ENCODE measurements around the gene IL34. TPM values are rescaled to one million over a fixed set of nuclear protein-coding genes. Genes with fewer than 3 reads are reported as not detected.

Gene IL34
- polyA plus RNA-seq, 1 of the 3 experiments (the other 2 are of a cell fraction): 0.18 TPM

GRCh38 chr16:70674221-70675014, 28.1 kb downstream of the IL34 start:
- Histone ChIP-seq H2AFZ (ENCODE audit: low read depth) (no peak overlapping the region), H3K9me3 (no peaks in the 10 kb centered on the region), H3K27ac (ENCODE audit: low read depth in 2 of 2, low read length in 1 of 2) (no peak overlapping the region), H3K9me2 (no peaks in the 10 kb centered on the region), H3K36me3 (replicated peaks in 1 of 2; ENCODE audit: control insufficient read depth in 1 of 2, insufficient read depth in 2 of 2, low read length in 1 of 2) (peaks cover 61 to 69% of the 10 kb centered on the region in 2 experiments), H3K9ac (no peak overlapping the region), H3K4me2 (no peak overlapping the region), H3K79me2 (ENCODE audit: insufficient read depth) (peaks cover 14% of the 10 kb centered on the region; the same call in 1 of the 2 replicates), H3K4me3 (ENCODE audit: low read depth in 2 of 2, low read length in 1 of 2) (no peak overlapping the region), H3F3A (replicated peaks; ENCODE audit: insufficient read depth) (peaks cover 4% of the 10 kb centered on the region), H4K20me1 (ENCODE audit: insufficient read depth) (peaks cover 3% of the 10 kb centered on the region; the same call in 1 of the 2 replicates), H3K4me1 (ENCODE audit: control insufficient read depth in 1 of 2, insufficient read depth in 2 of 2, low read depth in 1 of 2, low read length in 1 of 2) (no peaks in the 10 kb centered on the region), H3K27me3 (ENCODE audit: insufficient read depth) (no peaks in the 10 kb centered on the region)
- no peak for DNase-seq
- TF ChIP-seq NRF1 (IDR thresholded peaks at IDR 0.05; ENCODE audit: low read depth, low read length) (no peak), TAF1 (IDR thresholded peaks at IDR 0.05; ENCODE audit: borderline replicate concordance, low read depth, low read length) (no peak), CTCF (IDR thresholded peaks at IDR 0.05) (no peak), REST (IDR thresholded peaks at IDR 0.05; ENCODE audit: low read depth, low read length) (no peak), GABPA (IDR thresholded peaks at IDR 0.05; ENCODE audit: low read depth) (no peak), MAX (IDR thresholded peaks at IDR 0.05; ENCODE audit: low read depth) (no peak), POLR2AphosphoS5 (IDR thresholded peaks at IDR 0.05; ENCODE audit: low read depth, low read length) (no peak), EZH2phosphoT487 (IDR thresholded peaks at IDR 0.05; ENCODE audit: borderline replicate concordance, low read depth) (no peak), FOXM1 (IDR thresholded peaks at IDR 0.05; ENCODE audit: low read depth) (no peak), YY1 (IDR thresholded peaks at IDR 0.05; ENCODE audit: low read depth) (no peak), IRF3 (IDR thresholded peaks at IDR 0.05; ENCODE audit: low read depth, low read length) (no peak), USF2 (IDR thresholded peaks at IDR 0.05; ENCODE audit: borderline replicate concordance, low read depth, low read length) (no peak), RFX5 (IDR thresholded peaks at IDR 0.05; ENCODE audit: low read length) (no peak), EP300 (IDR thresholded peaks at IDR 0.05; ENCODE audit: borderline replicate concordance in 1 of 2, low read depth in 1 of 2, low read length in 1 of 2) (no peak), ZBTB33 (IDR thresholded peaks at IDR 0.05; ENCODE audit: borderline replicate concordance, low read depth) (no peak), FOSL2 (IDR thresholded peaks at IDR 0.05; ENCODE audit: borderline replicate concordance, low read depth) (no peak), RXRA (IDR thresholded peaks at IDR 0.05; ENCODE audit: borderline replicate concordance, low read depth) (no peak), CHD2 (IDR thresholded peaks at IDR 0.05; ENCODE audit: low read length, partially characterized antibody) (no peak)
- POLR2A ChIA-PET: no interaction called here
- 94% methylated on average over 18 of the region's 18 CpGs for WGBS (ENCODE audit: low lambda C conversion rate)
- CTCF ChIA-PET: interaction anchor here (1.3 to 14.3 kb wide), 2 partner anchors 37 to 94 kb away, joined by 3 to 181 read pairs; no protein-coding TSS in a partner anchor

Data from SK-N-SH (cell line).